ENCODE results near the gene C10orf105.

DNA sequence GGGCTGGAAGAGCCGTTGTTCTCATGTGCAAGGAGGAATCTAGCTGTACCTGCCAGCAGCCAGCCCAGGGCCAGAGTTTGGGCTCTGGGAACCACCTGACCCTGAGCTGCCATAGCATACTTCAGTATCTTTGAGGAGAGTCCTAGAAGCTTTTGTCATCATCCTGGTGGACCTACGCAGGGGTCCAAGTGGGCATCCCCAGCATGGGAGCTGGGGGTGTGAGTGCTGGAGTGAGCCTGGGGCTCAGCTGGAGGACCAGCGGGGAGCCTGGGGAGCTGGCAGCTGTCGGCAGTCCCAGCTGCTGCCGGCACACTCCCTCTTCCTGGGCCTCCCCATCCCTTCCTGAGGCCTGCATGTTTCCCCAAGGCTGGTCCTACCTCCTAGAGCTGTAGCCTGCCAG lies 32.5 kb downstream of the C10orf105 start:
- TF ChIP-seq POLR2A (IDR thresholded peaks at IDR 0.05; ENCODE audit: low read depth, low read length) (no peak), POLR2AphosphoS5 (IDR thresholded peaks at IDR 0.05; ENCODE audit: low read depth, low read length) (no peak), PAX5 (IDR thresholded peaks at IDR 0.05; ENCODE audit: insufficient read depth, low read length, severe bottlenecking) (no peak), TAF1 (IDR thresholded peaks at IDR 0.05; ENCODE audit: low read depth, low read length) (no peak), SPI1 (IDR thresholded peaks at IDR 0.05; ENCODE audit: low read depth, low read length) (no peak)

All from GM12891 (cell line).